Measurements from ENCODE around the gene ATP11A.
"Not testable (repeated sequence)": the region's sequence is repeated elsewhere in the genome, so short reads cannot be mapped to it uniquely, and the experiment has no call there.

Gene ATP11A

DNA sequence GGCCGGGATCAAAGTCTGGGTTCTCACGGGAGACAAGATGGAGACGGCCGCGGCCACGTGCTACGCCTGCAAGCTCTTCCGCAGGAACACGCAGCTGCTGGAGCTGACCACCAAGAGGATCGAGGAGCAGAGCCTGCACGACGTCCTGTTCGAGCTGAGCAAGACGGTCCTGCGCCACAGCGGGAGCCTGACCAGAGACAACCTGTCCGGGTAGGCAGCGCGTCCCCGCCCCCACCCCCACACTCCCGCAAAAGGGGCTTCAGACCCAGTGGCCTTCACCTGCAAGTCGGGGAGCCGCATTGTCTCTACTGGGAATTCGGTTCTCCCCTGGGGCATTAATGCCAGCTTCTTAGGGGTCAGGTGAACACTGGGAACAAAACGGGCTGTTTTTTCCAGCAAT is 164.5 kb downstream of the ATP11A start:
- no peak for DNase-seq (ENCODE audit: low read depth, low spot score)
- no peak overlapping the region for H3K4me3 ChIP-seq (ENCODE audit: low read depth, low read length)
- TF ChIP-seq, protein P1, sequence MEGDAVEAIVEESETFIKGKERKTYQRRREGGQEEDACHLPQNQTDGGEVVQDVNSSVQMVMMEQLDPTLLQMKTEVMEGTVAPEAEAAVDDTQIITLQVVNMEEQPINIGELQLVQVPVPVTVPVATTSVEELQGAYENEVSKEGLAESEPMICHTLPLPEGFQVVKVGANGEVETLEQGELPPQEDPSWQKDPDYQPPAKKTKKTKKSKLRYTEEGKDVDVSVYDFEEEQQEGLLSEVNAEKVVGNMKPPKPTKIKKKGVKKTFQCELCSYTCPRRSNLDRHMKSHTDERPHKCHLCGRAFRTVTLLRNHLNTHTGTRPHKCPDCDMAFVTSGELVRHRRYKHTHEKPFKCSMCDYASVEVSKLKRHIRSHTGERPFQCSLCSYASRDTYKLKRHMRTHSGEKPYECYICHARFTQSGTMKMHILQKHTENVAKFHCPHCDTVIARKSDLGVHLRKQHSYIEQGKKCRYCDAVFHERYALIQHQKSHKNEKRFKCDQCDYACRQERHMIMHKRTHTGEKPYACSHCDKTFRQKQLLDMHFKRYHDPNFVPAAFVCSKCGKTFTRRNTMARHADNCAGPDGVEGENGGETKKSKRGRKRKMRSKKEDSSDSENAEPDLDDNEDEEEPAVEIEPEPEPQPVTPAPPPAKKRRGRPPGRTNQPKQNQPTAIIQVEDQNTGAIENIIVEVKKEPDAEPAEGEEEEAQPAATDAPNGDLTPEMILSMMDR (IDR thresholded peaks at IDR 0.05; ENCODE audit: low read depth, low read length) = no peak
- in situ Hi-C loops (cut with HindIII; ENCODE audit: low sequenced_read_pairs) = no loop called here

DNA sequence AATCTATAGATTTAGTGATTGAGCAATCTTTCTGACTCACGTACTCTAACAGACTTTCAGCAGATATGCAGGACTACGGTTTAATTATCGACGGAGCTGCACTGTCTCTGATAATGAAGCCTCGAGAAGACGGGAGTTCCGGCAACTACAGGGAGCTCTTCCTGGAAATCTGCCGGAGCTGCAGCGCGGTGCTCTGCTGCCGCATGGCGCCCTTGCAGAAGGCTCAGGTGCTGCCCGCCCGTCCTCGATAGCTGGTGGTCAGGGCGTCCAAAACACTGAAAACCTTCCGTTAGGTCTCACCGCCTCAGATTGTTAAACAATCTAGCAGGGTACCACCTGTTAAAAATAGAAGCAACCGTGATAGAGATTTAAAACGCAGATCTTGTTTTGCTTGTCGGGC is 166.0 kb downstream of the ATP11A start:
- no peak for DNase-seq (ENCODE audit: low read depth, low spot score)
- no peak overlapping the region for H3K4me3 ChIP-seq (ENCODE audit: low read depth, low read length)
- in situ Hi-C loops (cut with HindIII; ENCODE audit: low sequenced_read_pairs) = no loop called here
- TF ChIP-seq, protein P1 (IDR thresholded peaks at IDR 0.05; ENCODE audit: low read depth, low read length) = no peak

DNA sequence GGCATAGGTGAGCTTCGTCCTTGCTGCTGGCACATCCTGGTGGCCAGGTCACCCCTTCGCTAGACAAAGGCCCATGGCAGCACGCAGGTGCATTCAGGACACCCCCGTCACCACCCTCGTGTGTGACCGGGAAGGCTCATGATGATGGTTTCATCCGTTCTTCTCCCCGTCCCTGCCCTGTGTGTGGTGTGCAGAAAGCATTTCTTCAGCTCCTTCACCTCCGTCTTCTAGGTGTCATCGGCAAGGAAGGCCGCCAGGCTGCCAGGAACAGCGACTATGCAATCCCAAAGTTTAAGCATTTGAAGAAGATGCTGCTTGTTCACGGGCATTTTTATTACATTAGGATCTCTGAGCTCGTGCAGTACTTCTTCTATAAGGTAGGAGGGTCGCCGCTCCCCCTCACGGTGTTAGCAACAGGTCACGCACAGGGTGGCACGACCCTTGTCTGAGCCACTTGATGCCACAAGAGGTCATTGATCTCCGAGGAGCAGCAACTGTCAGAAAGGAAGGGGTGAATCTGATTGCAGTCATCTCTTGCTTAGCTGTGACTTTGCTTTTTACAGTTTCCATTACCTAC is 168.2 kb downstream of the ATP11A start:
- TF ChIP-seq, protein P1 (IDR thresholded peaks at IDR 0.05; ENCODE audit: low read depth, low read length) = no peak
- DNase-seq (ENCODE audit: low read depth, low spot score) = no peak
- H3K4me3 ChIP-seq (ENCODE audit: low read depth, low read length) = no peak overlapping the region
- in situ Hi-C loops (cut with HindIII; ENCODE audit: low sequenced_read_pairs) = no loop called here

DNA sequence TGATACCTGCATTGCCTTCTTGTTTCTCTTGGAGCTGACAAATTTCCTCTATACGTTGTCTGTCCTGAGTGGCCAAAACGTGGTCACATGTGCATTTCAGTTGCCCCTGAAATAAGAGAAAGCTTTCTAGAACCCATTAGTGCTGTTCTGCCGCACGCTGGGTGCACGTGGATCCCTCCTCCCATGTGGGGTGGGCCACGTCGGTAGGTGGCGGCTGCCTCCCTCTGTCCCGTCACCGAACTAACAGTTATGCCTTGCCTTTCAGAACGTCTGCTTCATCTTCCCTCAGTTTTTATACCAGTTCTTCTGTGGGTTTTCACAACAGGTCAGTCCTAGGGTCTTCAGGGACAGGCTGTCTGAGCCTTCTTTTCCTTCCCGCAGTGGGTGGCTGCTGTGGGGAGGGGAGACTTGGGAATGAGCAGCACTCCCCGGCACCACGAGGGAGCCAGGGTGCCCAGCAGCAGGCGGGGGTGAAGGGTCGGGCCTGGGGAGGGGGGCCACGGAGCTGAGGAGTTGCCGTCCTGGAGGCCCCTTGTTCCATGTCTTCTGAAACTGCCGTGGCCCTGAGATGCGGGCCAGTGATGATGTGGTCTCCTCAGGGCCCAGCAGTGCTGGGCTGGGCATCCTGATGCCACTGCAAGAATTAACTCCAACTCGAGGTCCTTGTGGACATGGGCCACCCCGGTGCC is 169.4 kb downstream of the ATP11A start:
- TF ChIP-seq, protein P1 (IDR thresholded peaks at IDR 0.05; ENCODE audit: low read depth, low read length) = no peak
- in situ Hi-C loops (cut with HindIII; ENCODE audit: low sequenced_read_pairs) = no loop called here

DNA sequence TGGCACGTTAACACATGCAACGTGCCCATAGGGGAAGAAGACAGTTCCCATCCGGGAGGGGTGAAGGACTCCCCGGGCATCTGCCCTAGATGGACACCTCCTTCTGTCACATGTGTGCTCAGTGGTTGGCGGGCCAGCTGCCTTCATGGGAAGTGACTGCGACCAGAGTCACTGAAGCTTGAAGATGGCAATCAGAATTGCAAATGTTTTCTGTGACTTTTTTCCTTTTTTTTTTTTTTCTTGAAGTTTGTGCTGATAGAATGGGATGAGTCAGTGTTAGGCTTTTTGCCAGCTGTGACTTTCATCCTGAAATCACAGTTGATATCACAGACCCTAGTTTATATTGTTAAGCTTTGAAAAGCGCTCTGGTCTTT is 170.0 kb downstream of the ATP11A start:
- in situ Hi-C loops (cut with HindIII; ENCODE audit: low sequenced_read_pairs) = no loop called here
- H3K4me3 ChIP-seq (ENCODE audit: low read depth, low read length) = no peak overlapping the region
- peak; percentile 46 for DNase-seq (ENCODE audit: low read depth, low spot score)
- TF ChIP-seq, protein P1 (IDR thresholded peaks at IDR 0.05; ENCODE audit: low read depth, low read length) = no peak

More for the DNA sequence above, 169.4 kb downstream of the ATP11A start:
- H3K4me3 ChIP-seq (ENCODE audit: low read depth, low read length) = no peak overlapping the region
- DNase-seq (ENCODE audit: low read depth, low spot score) = no peak

DNA sequence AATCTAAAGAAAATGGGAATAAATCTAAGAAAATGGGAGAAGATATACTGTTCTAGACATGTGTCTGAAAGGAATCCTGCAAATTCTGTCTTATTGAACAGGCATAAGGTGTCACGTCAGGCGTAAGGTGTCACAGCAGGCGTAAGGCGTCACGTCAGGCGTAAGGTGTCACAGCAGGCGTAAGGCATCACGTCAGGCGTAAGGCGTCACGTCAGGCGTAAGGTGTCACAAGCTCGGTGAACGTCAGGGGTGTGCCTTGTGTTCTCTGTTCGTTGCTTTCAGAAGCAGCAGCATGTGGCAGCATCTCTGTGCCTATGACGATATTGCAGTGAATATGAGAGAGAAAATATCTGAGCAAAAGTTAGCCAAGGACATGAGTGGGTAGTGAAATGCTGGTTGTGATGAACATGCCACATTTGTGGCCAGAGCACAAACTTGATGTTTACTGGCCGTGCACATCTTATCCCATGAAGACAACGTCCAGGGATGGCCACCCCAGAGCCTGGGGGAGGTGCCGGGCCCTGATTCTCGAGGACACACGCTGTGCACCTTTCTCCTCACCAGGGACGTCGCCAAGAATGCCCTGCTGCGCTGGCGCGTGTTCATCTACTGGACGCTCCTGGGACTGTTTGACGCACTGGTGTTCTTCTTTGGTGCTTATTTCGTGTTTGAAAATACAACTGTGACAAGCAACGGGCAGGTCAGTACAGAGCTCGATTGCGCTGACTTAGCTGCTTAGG is 172.2 kb downstream of the ATP11A start:
- no peak for DNase-seq (ENCODE audit: low read depth, low spot score)
- TF ChIP-seq, protein P1 (IDR thresholded peaks at IDR 0.05; ENCODE audit: low read depth, low read length) = no peak
- no peak overlapping the region for H3K4me3 ChIP-seq (ENCODE audit: low read depth, low read length)
- in situ Hi-C loops (cut with HindIII; ENCODE audit: low sequenced_read_pairs) = no loop called here

DNA sequence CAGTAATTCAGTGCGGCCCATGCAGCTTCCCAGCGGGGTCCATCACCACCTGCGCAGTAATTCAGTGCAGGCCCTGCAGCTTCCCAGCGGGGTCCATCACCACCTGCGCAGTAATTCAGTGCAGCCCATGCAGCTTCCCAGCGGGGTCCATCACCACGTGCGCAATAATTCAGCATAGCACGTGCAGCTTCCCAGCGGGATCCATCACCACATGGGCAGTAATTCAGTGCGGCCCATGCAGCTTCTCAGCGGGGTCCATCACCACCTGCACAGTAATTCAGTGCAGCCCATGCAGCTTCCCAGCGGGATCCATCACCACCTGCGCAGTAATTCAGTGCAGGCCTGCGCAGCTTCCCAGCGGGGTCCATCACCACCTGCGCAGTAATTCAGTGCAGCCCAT is 173.5 kb downstream of the ATP11A start:
- DNase-seq (ENCODE audit: low read depth, low spot score); in situ Hi-C loops (cut with HindIII; ENCODE audit: low sequenced_read_pairs); H3K4me3 ChIP-seq (ENCODE audit: low read depth, low read length): not testable (repeated sequence)

DNA sequence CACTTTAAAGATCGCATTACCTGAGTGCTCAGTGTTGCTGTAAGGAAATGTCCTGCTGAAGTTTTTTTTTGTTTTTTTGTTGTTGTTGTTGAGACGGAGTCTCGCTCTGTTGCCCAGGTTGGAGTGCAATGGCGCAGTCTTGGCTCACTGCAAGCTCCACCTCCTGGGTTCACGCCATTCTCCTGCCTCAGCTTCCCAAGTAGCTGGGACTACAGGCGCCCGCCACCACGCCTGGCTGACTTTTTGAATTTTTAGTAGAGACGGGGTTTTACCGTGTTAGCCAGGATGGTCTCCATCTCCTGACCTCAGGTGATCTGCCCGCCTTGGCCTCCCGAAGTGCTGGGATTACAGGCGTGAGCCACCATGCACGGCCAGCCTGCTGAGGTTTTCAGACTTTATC is 175.6 kb downstream of the ATP11A start:
- in situ Hi-C loops (cut with HindIII; ENCODE audit: low sequenced_read_pairs); H3K4me3 ChIP-seq (ENCODE audit: low read depth, low read length); DNase-seq (ENCODE audit: low read depth, low spot score): not testable (repeated sequence)

Measured in astrocyte of the spinal cord (primary cell).